PC-3 (cell line): ENCODE data around the gene KRTAP17-1. TPM values are rescaled to one million over a fixed set of nuclear protein-coding genes. Genes with fewer than 3 reads are reported as not detected.

Source experiments
- ATAC-seq: fragments of 200-7000 bp; cut with Tn5 transposase; 2 replicates; pipeline ENCODE4 v1.9.1; 2020; ENCODE audit warnings: mild to moderate bottlenecking, moderate library complexity
- BruUV-seq: library from RNA; stranded (reverse); fragments of 400-500 nt; replicated peaks from 2 replicates; lab custom pipeline; 2021; lab: Mats Ljungman, UMichigan
- CTCF ChIA-PET: fragments of 300-600 bp; sonication (Branson Sonifier 250); formaldehyde crosslinking; loops from one replicate; lab custom pipeline; 2022; ENCODE audit warnings: antibody characterized with exemption; lab: Charles Lee
- POLR2A ChIA-PET: fragments of 300-600 bp; sonication (Branson Sonifier 250); formaldehyde crosslinking; loops from one replicate; lab custom pipeline; 2022; ENCODE audit warnings: antibody characterized with exemption; ENCODE audit not compliant: unreplicated experiment; lab: Charles Lee
- DNase-seq: peaks from one replicate; pipeline ENCODE4 v3.0.0-alpha.2; 2015
- H2AFZ ChIP-seq: fragments of 300-600 bp; sonication (generic); 2 replicates; pipeline ENCODE4 v1.6.0; 2016; ENCODE audit warnings: antibody characterized with exemption, low read length
- H3F3A ChIP-seq: fragments of 300-600 bp; sonication (generic); one replicate; pipeline ENCODE4 v1.6.0; 2017; ENCODE audit warnings: antibody characterized with exemption, low read length, control low read depth, mild to moderate bottlenecking; ENCODE audit not compliant: unreplicated experiment
- H3K27ac ChIP-seq: fragments of 300-600 bp; sonication (generic); 2 replicates; pipeline ENCODE4 v1.5.1; 2016; ENCODE audit warnings: mild to moderate bottlenecking, low read length
- H3K27me3 ChIP-seq: fragments of 300-600 bp; sonication (generic); 2 replicates; pipeline ENCODE4 v1.6.1; 2016; ENCODE audit warnings: low read length, mixed read lengths
- H3K36me3 ChIP-seq: fragments of 300-600 bp; sonication (generic); 2 replicates; pipeline ENCODE4 v1.6.1; 2016; ENCODE audit warnings: low read depth, mixed run types, low read length, mixed read lengths
- H3K4me1 ChIP-seq: fragments of 300-600 bp; sonication (generic); 2 replicates; pipeline ENCODE4 v1.5.1; 2016; ENCODE audit warnings: low read length; ENCODE audit not compliant: insufficient read depth
- H3K4me2 ChIP-seq: fragments of 300-600 bp; sonication (generic); 2 replicates; pipeline ENCODE4 v1.6.0; 2016; ENCODE audit warnings: low read length
- H3K4me3 ChIP-seq: fragments of 300-600 bp; sonication (generic); 2 replicates; pipeline ENCODE4 v1.5.1; 2016; ENCODE audit warnings: mild to moderate bottlenecking, low read length, mixed read lengths
- H3K79me2 ChIP-seq: fragments of 300-600 bp; sonication (generic); 2 replicates; pipeline ENCODE4 v1.6.1; 2017; ENCODE audit warnings: low read length, mixed read lengths
- H3K9ac ChIP-seq: fragments of 300-600 bp; sonication (generic); 2 replicates; pipeline ENCODE4 v1.6.0; 2016; ENCODE audit warnings: mild to moderate bottlenecking, low read length
- H3K9me2 ChIP-seq: fragments of 300-600 bp; sonication (generic); replicated peaks from 2 replicates; pipeline ENCODE4 v1.6.1; 2016; ENCODE audit warnings: mixed run types, low read length, mixed read lengths
- H3K9me3 ChIP-seq: fragments of 300-600 bp; sonication (generic); 2 replicates; pipeline ENCODE4 v1.6.1; 2016; ENCODE audit warnings: low read length, mixed read lengths
- H4K20me1 ChIP-seq: fragments of 300-600 bp; sonication (generic); 2 replicates; pipeline ENCODE4 v1.6.1; 2016; ENCODE audit warnings: low read length, mixed read lengths
- EZH2 ChIP-seq: fragments of 300-600 bp; sonication (generic); IDR thresholded peaks from one replicate; pipeline ENCODE4 v1.6.1; 2017; ENCODE audit warnings: antibody characterized with exemption, mild to moderate bottlenecking, low read length; ENCODE audit not compliant: unreplicated experiment
- EZH2phosphoT487 ChIP-seq: fragments of 300-600 bp; sonication (generic); IDR thresholded peaks from 2 replicates; pipeline ENCODE4 v1.6.1; 2018; ENCODE audit warnings: mild to moderate bottlenecking, antibody characterized with exemption, low read length, borderline replicate concordance
- intact Hi-C: fragments of 100-400 bp; cut with micrococcal nuclease; formaldehyde crosslinking; loops from 2 replicates; pipeline ENCODE4 v1.9.0; 2023
- total RNA-seq: library from RNA; depleted of rRNA; stranded (reverse); fragments of >200 nt; gene quantifications from 2 replicates; pipeline ENCODE4 v1.2.3, GENCODE V29; 2014; rRNA removed
- TF ChIP-seq, protein P1 (sequence below): fragments of 300-600 bp; sonication (generic); conservative IDR thresholded peaks from 2 replicates; pipeline ENCODE4 v1.5.1; 2017; ENCODE audit warnings: antibody characterized with exemption, low read depth, mild to moderate bottlenecking, low read length

The KRTAP17-1 gene
- total RNA-seq, 1 experiment from 2014 or later: not detected

- ATAC-seq: no peak
- POLR2A ChIA-PET: no interaction called here
- no TSS peak for BruUV-seq
These were observed 47.8 kb downstream of the KRTAP17-1 start for GRCh38 chr17:41267711-41268110.

DNA sequence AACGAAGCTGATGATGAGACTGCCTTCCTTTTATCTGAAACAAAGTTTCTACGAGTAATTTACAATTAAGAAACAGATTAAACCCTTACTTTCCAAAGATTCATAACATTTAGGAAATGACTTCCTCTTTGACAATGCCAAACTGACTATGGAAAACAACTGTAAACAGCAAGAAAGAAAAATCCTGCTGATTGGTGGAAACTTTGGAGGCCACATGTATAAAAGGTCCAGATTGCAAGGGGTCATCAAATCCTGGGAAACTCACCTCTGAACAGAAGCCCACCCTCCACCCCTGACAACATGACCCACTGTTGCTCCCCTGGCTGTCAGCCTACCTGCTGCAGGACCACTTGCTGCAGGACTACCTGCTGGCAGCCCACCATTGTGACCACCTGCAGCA is 50.4 kb downstream of the KRTAP17-1 start, which contains the start of gene KRTAP9-6:
KRTAP9-6 (plus strand) TSS at position 301 of the 400 bp plus-strand sequence; CDS start at position 301, 0 bp downstream.
- BruUV-seq: no TSS peak
- Histone ChIP-seq H3K9me2 (no peaks in the 10 kb centered on the region), H4K20me1 (no peaks in the 10 kb centered on the region), H3K27me3 (no peaks in the 10 kb centered on the region), H2AFZ (no peak within 1 kb of the TSS), H3K9ac (no peak within 1 kb of the TSS), H3K4me2 (no peak within 1 kb of the TSS), H3K36me3 (no peaks in the 10 kb centered on the region), H3K4me3 (no peak within 1 kb of the TSS), H3K4me1 (no peaks in the 10 kb centered on the region), H3K27ac (no peak within 1 kb of the TSS), H3K9me3 (no peaks in the 10 kb centered on the region), H3F3A (no peaks in the 10 kb centered on the region), H3K79me2 (no peaks in the 10 kb centered on the region)
- DNase-seq (no peak), ATAC-seq (no peak)
- ChIA-PET CTCF (no interaction called here), POLR2A (no interaction called here)
- intact Hi-C loops: no loop called here
- TF ChIP-seq EZH2: no peak
- TF ChIP-seq EZH2phosphoT487: no peak
- TF ChIP-seq, protein P1, sequence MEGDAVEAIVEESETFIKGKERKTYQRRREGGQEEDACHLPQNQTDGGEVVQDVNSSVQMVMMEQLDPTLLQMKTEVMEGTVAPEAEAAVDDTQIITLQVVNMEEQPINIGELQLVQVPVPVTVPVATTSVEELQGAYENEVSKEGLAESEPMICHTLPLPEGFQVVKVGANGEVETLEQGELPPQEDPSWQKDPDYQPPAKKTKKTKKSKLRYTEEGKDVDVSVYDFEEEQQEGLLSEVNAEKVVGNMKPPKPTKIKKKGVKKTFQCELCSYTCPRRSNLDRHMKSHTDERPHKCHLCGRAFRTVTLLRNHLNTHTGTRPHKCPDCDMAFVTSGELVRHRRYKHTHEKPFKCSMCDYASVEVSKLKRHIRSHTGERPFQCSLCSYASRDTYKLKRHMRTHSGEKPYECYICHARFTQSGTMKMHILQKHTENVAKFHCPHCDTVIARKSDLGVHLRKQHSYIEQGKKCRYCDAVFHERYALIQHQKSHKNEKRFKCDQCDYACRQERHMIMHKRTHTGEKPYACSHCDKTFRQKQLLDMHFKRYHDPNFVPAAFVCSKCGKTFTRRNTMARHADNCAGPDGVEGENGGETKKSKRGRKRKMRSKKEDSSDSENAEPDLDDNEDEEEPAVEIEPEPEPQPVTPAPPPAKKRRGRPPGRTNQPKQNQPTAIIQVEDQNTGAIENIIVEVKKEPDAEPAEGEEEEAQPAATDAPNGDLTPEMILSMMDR: no peak

More at GRCh38 chr17:41267711-41268110, 47.8 kb downstream of the KRTAP17-1 start:
- H3K79me2 ChIP-seq: no peaks in the 10 kb centered on the region
- H4K20me1 ChIP-seq: no peaks in the 10 kb centered on the region
- H3K9ac ChIP-seq: no peak overlapping the region
- TF ChIP-seq, protein P1: no peak
- no peak for TF ChIP-seq EZH2
- H3K9me3 ChIP-seq: no peaks in the 10 kb centered on the region
- intact Hi-C loops: no loop called here
- H3K27me3 ChIP-seq: no peaks in the 10 kb centered on the region
- no peak for DNase-seq
- H3K9me2 ChIP-seq: no peaks in the 10 kb centered on the region
- H3K36me3 ChIP-seq: no peaks in the 10 kb centered on the region
- H3K4me2 ChIP-seq: no peak overlapping the region
- CTCF ChIA-PET: no interaction called here
- no peak overlapping the region for H3K27ac ChIP-seq
- no peaks in the 10 kb centered on the region for H3F3A ChIP-seq
- no peak overlapping the region for H3K4me3 ChIP-seq
- H3K4me1 ChIP-seq: no peaks in the 10 kb centered on the region
- no peak overlapping the region for H2AFZ ChIP-seq

Other genes with a start within 250 kb of the KRTAP17-1 start
- gene KRTAP2-4, start 249.8 kb downstream of the KRTAP17-1 start, total RNA-seq: not detected in 2 replicates
- gene KRTAP4-7, start 231.6 kb downstream of the KRTAP17-1 start, total RNA-seq: not detected in 2 replicates
- not detected in 2 replicates for gene KRTAP4-8, start 217.6 kb downstream of the KRTAP17-1 start, total RNA-seq
- gene KRTAP4-16, start 213.5 kb downstream of the KRTAP17-1 start, total RNA-seq: not detected in 2 replicates
- gene KRTAP4-9, start 210.3 kb downstream of the KRTAP17-1 start, total RNA-seq: not detected in 2 replicates
- not detected in 2 replicates for gene KRTAP4-11, start 197.3 kb downstream of the KRTAP17-1 start, total RNA-seq
- not detected in 2 replicates for gene KRTAP4-12, start 191.5 kb downstream of the KRTAP17-1 start, total RNA-seq
- not detected in 2 replicates for gene KRTAP4-6, start 175.2 kb downstream of the KRTAP17-1 start, total RNA-seq
- gene KRTAP4-5, start 165.9 kb downstream of the KRTAP17-1 start, total RNA-seq: not detected in 2 replicates
- gene KRTAP4-4, start 155.0 kb downstream of the KRTAP17-1 start, total RNA-seq: not detected in 2 replicates
- gene KRTAP4-3, start 147.5 kb downstream of the KRTAP17-1 start, total RNA-seq: not detected in 2 replicates
- not detected in 2 replicates for gene KRTAP4-2, start 137.5 kb downstream of the KRTAP17-1 start, total RNA-seq
- gene KRTAP4-1, start 130.8 kb downstream of the KRTAP17-1 start, total RNA-seq: not detected in 2 replicates
- not detected in 2 replicates for gene KRTAP9-1, start 125.8 kb downstream of the KRTAP17-1 start, total RNA-seq
- not detected in 2 replicates for gene KRTAP9-2, start 89.1 kb downstream of the KRTAP17-1 start, total RNA-seq
- gene KRTAP9-3, start 83.3 kb downstream of the KRTAP17-1 start, total RNA-seq: not detected in 2 replicates
- gene KRTAP9-8, start 77.7 kb downstream of the KRTAP17-1 start, total RNA-seq: not detected in 2 replicates
- gene KRTAP9-4, start 66.0 kb downstream of the KRTAP17-1 start, total RNA-seq: not detected in 2 replicates
- not detected in 2 replicates for gene KRTAP9-9, start 60.3 kb downstream of the KRTAP17-1 start, total RNA-seq
- not detected in 2 replicates for gene KRTAP9-6, start 50.3 kb downstream of the KRTAP17-1 start, total RNA-seq
- gene KRTAP9-7, start 40.0 kb downstream of the KRTAP17-1 start, total RNA-seq: not detected in 2 replicates
- gene KRTAP29-1, start 12.9 kb downstream of the KRTAP17-1 start, total RNA-seq: not detected in 2 replicates
- gene KRTAP16-1, start 6.4 kb downstream of the KRTAP17-1 start, total RNA-seq: not detected in 2 replicates
- not detected in 2 replicates for gene KRT33A, start 35.1 kb upstream of the KRTAP17-1 start, total RNA-seq
- not detected in 2 replicates for gene KRT33B, start 54.1 kb upstream of the KRTAP17-1 start, total RNA-seq
- 2.9 and 5.1 TPM in 2 replicates for gene KRT34, start 66.6 kb upstream of the KRTAP17-1 start, total RNA-seq
- gene KRT31, start 81.9 kb upstream of the KRTAP17-1 start, total RNA-seq: not detected in 2 replicates
- gene KRT37, start 108.9 kb upstream of the KRTAP17-1 start, total RNA-seq: 3.2 and 4.6 TPM in 2 replicates
- gene KRT38, start 125.3 kb upstream of the KRTAP17-1 start, total RNA-seq: not detected in 2 replicates
- gene KRT32, start 151.7 kb upstream of the KRTAP17-1 start, total RNA-seq: 1.5 TPM in 2 replicates
- gene KRT35, start 165.4 kb upstream of the KRTAP17-1 start, total RNA-seq: not detected in 2 replicates
- not detected in 2 replicates for gene KRT36, start 174.2 kb upstream of the KRTAP17-1 start, total RNA-seq
- gene KRT13, start 189.9 kb upstream of the KRTAP17-1 start, total RNA-seq: 1.4 TPM in 2 replicates
- 121 and 144 TPM in 2 replicates for gene KRT15, start 203.2 kb upstream of the KRTAP17-1 start, total RNA-seq
- gene KRT19, start 212.6 kb upstream of the KRTAP17-1 start, total RNA-seq: 2,299 and 2,451 TPM in 2 replicates